SJCRH30 (cell line): ENCODE data around the gene GRIN2A. TPM values are rescaled to one million over a fixed set of nuclear protein-coding genes. Genes with fewer than 3 reads are reported as not detected.

ENCODE experiments used
- DNase-seq, 2 experiments: peaks; one replicate each; pipeline ENCODE4 v3.0.0-alpha.2; 2015 to 2020
- H3K27ac ChIP-seq: fragments of 250-450 bp; sonication (Bioruptor Pico); 2 replicates; pipeline ENCODE4 v1.5.1; 2020; ENCODE audit warnings: mild to moderate bottlenecking, moderate library complexity
- H3K27me3 ChIP-seq: fragments of 250-450 bp; sonication (Bioruptor Pico); 2 replicates; pipeline ENCODE4 v1.5.1; 2020; ENCODE audit warnings: mild to moderate bottlenecking, moderate library complexity
- H3K36me3 ChIP-seq: fragments of 250-450 bp; sonication (Bioruptor Pico); 2 replicates; pipeline ENCODE4 v1.5.1; 2020; ENCODE audit warnings: mild to moderate bottlenecking, moderate library complexity
- H3K4me1 ChIP-seq: fragments of 250-450 bp; sonication (Bioruptor Pico); 2 replicates; pipeline ENCODE4 v1.5.1; 2020; ENCODE audit warnings: mild to moderate bottlenecking, moderate library complexity
- H3K4me3 ChIP-seq: fragments of 250-450 bp; sonication (Bioruptor Pico); 2 replicates; pipeline ENCODE4 v1.5.1; 2020; ENCODE audit warnings: mild to moderate bottlenecking, moderate library complexity
- H3K9me3 ChIP-seq: fragments of 250-450 bp; sonication (Bioruptor Pico); replicated peaks from 2 replicates; pipeline ENCODE4 v1.5.1; 2020; ENCODE audit warnings: mild to moderate bottlenecking, moderate library complexity
- total RNA-seq: library from RNA; depleted of rRNA; stranded (reverse); fragments of >200 nt; shearing (Covaris generic); gene quantifications from 2 replicates; pipeline ENCODE4 v1.2.3, GENCODE V29; 2014

GRIN2A gene
- total RNA-seq, 1 experiment from 2014 or later, result 0.38 TPM

- Histone ChIP-seq H3K36me3 (no peaks in the 10 kb centered on the region), H3K9me3 (no peaks in the 10 kb centered on the region)
- no peak for DNase-seq
Observed at GRCh38 chr16:9946022-9946720, 236.1 kb downstream of the GRIN2A start.

GRCh38 chr16:9943121-9943520 lies 239.1 kb downstream of the GRIN2A start:
- Histone ChIP-seq H3K27ac (no peak overlapping the region), H3K27me3 (no peaks in the 10 kb centered on the region), H3K4me3 (no peak overlapping the region), H3K36me3 (no peaks in the 10 kb centered on the region), H3K4me1 (no peaks in the 10 kb centered on the region), H3K9me3 (no peaks in the 10 kb centered on the region)
- DNase-seq, result no peak

More at GRCh38 chr16:9946022-9946720, 236.1 kb downstream of the GRIN2A start:
- H3K4me3 ChIP-seq, result no peak overlapping the region
- no peak overlapping the region for H3K27ac ChIP-seq
- no peaks in the 10 kb centered on the region for H3K27me3 ChIP-seq
- H3K4me1 ChIP-seq, result no peaks in the 10 kb centered on the region

GRCh38 chr16:9941245-9941644 lies 241.0 kb downstream of the GRIN2A start:
- no peak overlapping the region for H3K27ac ChIP-seq

GRCh38 chr16:9934723-9935508 lies 247.3 kb downstream of the GRIN2A start:
- H3K9me3 ChIP-seq, result no peaks in the 10 kb centered on the region
- no peaks in the 10 kb centered on the region for H3K36me3 ChIP-seq

More at GRCh38 chr16:9941245-9941644, 241.0 kb downstream of the GRIN2A start:
- Histone ChIP-seq H3K36me3 (no peaks in the 10 kb centered on the region), H3K4me1 (no peaks in the 10 kb centered on the region), H3K4me3 (no peak overlapping the region), H3K27me3 (no peaks in the 10 kb centered on the region), H3K9me3 (no peaks in the 10 kb centered on the region)
- no peak for DNase-seq

GRCh38 chr16:9932919-9933653 lies 249.1 kb downstream of the GRIN2A start:
- Histone ChIP-seq H3K36me3 (no peaks in the 10 kb centered on the region), H3K4me3 (no peak overlapping the region), H3K27me3 (no peaks in the 10 kb centered on the region), H3K4me1 (no peaks in the 10 kb centered on the region), H3K27ac (no peak overlapping the region), H3K9me3 (no peaks in the 10 kb centered on the region)
- DNase-seq, result no peak

More at GRCh38 chr16:9934723-9935508, 247.3 kb downstream of the GRIN2A start:
- Histone ChIP-seq H3K27ac (no peak overlapping the region), H3K4me3 (no peak overlapping the region), H3K27me3 (no peaks in the 10 kb centered on the region), H3K4me1 (no peaks in the 10 kb centered on the region)
- DNase-seq, result no peak

- no peaks in the 10 kb centered on the region for H3K9me3 ChIP-seq
- H3K36me3 ChIP-seq, result no peaks in the 10 kb centered on the region
- no peak overlapping the region for H3K4me3 ChIP-seq
- no peak for DNase-seq
- H3K27ac ChIP-seq, result no peak overlapping the region
- H3K27me3 ChIP-seq, result no peaks in the 10 kb centered on the region
- H3K4me1 ChIP-seq, result no peaks in the 10 kb centered on the region
Observed at GRCh38 chr16:9932000-9932399, 250.2 kb downstream of the GRIN2A start.

- H3K27ac ChIP-seq, result no peak overlapping the region
- no peaks in the 10 kb centered on the region for H3K36me3 ChIP-seq
- no peaks in the 10 kb centered on the region for H3K9me3 ChIP-seq
- no peaks in the 10 kb centered on the region for H3K4me1 ChIP-seq
- DNase-seq, result no peak
- no peaks in the 10 kb centered on the region for H3K27me3 ChIP-seq
- H3K4me3 ChIP-seq, result no peak overlapping the region
Observed at GRCh38 chr16:9929836-9930235, 252.4 kb downstream of the GRIN2A start.

GRCh38 chr16:9929313-9929712 lies 252.9 kb downstream of the GRIN2A start:
- Histone ChIP-seq H3K27me3 (no peaks in the 10 kb centered on the region), H3K27ac (no peak overlapping the region), H3K36me3 (no peaks in the 10 kb centered on the region), H3K4me1 (no peaks in the 10 kb centered on the region), H3K4me3 (no peak overlapping the region), H3K9me3 (no peaks in the 10 kb centered on the region)
- no peak for DNase-seq

- Histone ChIP-seq H3K27ac (no peak overlapping the region), H3K9me3 (no peaks in the 10 kb centered on the region), H3K4me3 (no peak overlapping the region), H3K27me3 (no peaks in the 10 kb centered on the region), H3K4me1 (no peaks in the 10 kb centered on the region), H3K36me3 (no peaks in the 10 kb centered on the region)
- no peak for DNase-seq
Observed at GRCh38 chr16:9922441-9922840, 259.8 kb downstream of the GRIN2A start.

GRCh38 chr16:9921997-9922396 lies 260.2 kb downstream of the GRIN2A start:
- Histone ChIP-seq H3K4me1 (no peaks in the 10 kb centered on the region), H3K9me3 (no peaks in the 10 kb centered on the region), H3K4me3 (no peak overlapping the region), H3K27ac (no peak overlapping the region), H3K27me3 (no peaks in the 10 kb centered on the region), H3K36me3 (no peaks in the 10 kb centered on the region)
- DNase-seq, result no peak

GRCh38 chr16:9919460-9919859 lies 262.8 kb downstream of the GRIN2A start:
- no peak overlapping the region for H3K27ac ChIP-seq
- no peaks in the 10 kb centered on the region for H3K4me1 ChIP-seq
- H3K9me3 ChIP-seq, result no peaks in the 10 kb centered on the region
- H3K4me3 ChIP-seq, result no peak overlapping the region
- no peaks in the 10 kb centered on the region for H3K36me3 ChIP-seq
- DNase-seq, result no peak
- no peaks in the 10 kb centered on the region for H3K27me3 ChIP-seq

- H3K27me3 ChIP-seq, result no peaks in the 10 kb centered on the region
- no peaks in the 10 kb centered on the region for H3K4me1 ChIP-seq
- H3K4me3 ChIP-seq, result no peak overlapping the region
- DNase-seq, result no peak
- no peaks in the 10 kb centered on the region for H3K36me3 ChIP-seq
- H3K27ac ChIP-seq, result no peak overlapping the region
- no peaks in the 10 kb centered on the region for H3K9me3 ChIP-seq
Observed at GRCh38 chr16:9917691-9918090, 264.5 kb downstream of the GRIN2A start.

GRCh38 chr16:9913604-9914326 lies 268.5 kb downstream of the GRIN2A start:
- DNase-seq, result no peak
- H3K27ac ChIP-seq, result no peak overlapping the region
- H3K36me3 ChIP-seq, result no peaks in the 10 kb centered on the region
- no peaks in the 10 kb centered on the region for H3K4me1 ChIP-seq
- H3K27me3 ChIP-seq, result no peaks in the 10 kb centered on the region
- H3K9me3 ChIP-seq, result no peaks in the 10 kb centered on the region
- H3K4me3 ChIP-seq, result no peak overlapping the region

- DNase-seq, result no peak
- Histone ChIP-seq H3K27ac (no peak overlapping the region), H3K4me1 (no peaks in the 10 kb centered on the region), H3K9me3 (no peaks in the 10 kb centered on the region), H3K27me3 (no peaks in the 10 kb centered on the region), H3K4me3 (no peak overlapping the region), H3K36me3 (no peaks in the 10 kb centered on the region)
Observed at GRCh38 chr16:9911989-9912388, 270.2 kb downstream of the GRIN2A start.
